HG03135 (cell line): ENCODE data around the gene OR2Y1.
"Not testable (repeated sequence)": the region's sequence is repeated elsewhere in the genome, so short reads cannot be mapped to it uniquely, and the experiment has no call there.

Experiments
- ATAC-seq: cut with Tn5 transposase; IDR thresholded peaks from one replicate; pipeline ENCODE4 v1.9.1; 2021; ENCODE audit warnings: mild to moderate bottlenecking, moderate library complexity; ENCODE audit not compliant: unreplicated experiment

The OR2Y1 gene

GRCh38 chr5:180740953-180741352 lies 1.1 kb upstream of the OR2Y1 start:
- not testable (repeated sequence) for ATAC-seq

- no peak for ATAC-seq
These were observed 587 bp downstream of the OR2Y1 start for GRCh38 chr5:180739271-180739670.

- no peak for ATAC-seq
These were observed 3.3 kb downstream of the OR2Y1 start for GRCh38 chr5:180736536-180736935.

- ATAC-seq = no peak
These were observed 14.9 kb downstream of the OR2Y1 start for GRCh38 chr5:180724944-180725343.

DNA sequence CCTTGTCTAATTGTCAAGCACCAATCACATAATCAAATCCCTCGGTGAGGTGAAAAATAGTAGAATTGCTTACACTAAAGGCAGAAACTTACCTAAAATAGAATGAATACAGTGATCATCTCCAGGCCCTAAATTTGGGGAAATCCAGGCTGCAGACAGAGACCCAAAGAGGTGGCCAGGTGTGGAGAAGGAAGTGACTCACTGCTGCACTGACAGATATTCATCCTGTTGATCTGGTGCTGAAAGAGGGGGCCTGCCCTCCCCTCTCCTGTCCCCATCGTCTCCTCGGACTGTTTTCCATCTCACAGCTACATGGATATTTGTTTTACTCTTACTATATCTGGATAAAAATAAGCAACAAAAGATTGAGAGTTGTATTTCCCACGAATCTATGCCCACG lies 15.9 kb downstream of the OR2Y1 start:
- no peak for ATAC-seq

DNA sequence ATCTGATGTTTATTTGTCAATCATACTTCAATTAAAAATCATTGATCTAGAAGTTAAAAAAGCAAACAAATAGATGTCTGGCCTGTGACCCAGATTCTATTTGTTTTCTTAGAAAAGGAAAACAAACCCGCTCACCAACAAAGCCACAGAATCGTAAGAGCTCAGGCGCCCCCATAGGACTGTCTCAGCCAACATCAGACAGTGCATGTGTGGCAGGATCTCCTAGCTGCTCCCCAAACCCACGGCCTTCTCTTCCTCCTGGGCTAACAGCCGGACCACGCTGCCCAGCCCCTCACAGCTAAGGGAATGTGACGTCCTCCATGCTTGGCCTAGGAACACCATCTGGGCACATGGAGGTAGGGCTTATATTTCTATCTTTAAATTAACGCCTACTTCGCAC lies 19.4 kb downstream of the OR2Y1 start:
- ATAC-seq = no peak

- no peak for ATAC-seq
These were observed 20.1 kb downstream of the OR2Y1 start for GRCh38 chr5:180719781-180720180.

GRCh38 chr5:180718810-180719453 lies 20.9 kb downstream of the OR2Y1 start:
- no peak for ATAC-seq

- no peak for ATAC-seq
These were observed 21.9 kb downstream of the OR2Y1 start for GRCh38 chr5:180717989-180718388.

- ATAC-seq = no peak
These were observed 35.5 kb downstream of the OR2Y1 start for GRCh38 chr5:180704362-180704761.

GRCh38 chr5:180703912-180704311 lies 35.9 kb downstream of the OR2Y1 start:
- no peak for ATAC-seq

- not testable (repeated sequence) for ATAC-seq
These were observed 36.5 kb downstream of the OR2Y1 start for GRCh38 chr5:180703371-180703770.

- ATAC-seq = not testable (repeated sequence)
These were observed 39.4 kb downstream of the OR2Y1 start for GRCh38 chr5:180700440-180700839.

DNA sequence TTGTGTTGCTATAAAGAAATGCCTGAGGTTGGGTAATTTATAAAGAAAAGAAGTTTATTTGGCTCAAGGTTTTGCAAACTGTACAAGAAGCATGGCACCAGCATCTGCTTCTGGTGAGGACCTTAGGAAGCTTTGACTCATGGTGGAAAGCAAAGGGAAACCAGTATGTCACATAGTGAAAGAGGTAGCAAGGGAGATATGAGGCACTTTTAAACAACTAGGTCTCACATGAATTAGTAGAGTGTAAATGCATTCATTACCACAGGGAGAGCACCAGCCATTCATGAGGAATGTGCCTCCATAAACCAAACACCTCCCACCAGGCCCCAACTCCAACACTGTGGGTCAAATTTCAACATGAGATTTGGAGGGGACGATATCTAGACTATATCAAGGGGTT lies 40.8 kb downstream of the OR2Y1 start:
- ATAC-seq = no peak

GRCh38 chr5:180696116-180696515 lies 43.7 kb downstream of the OR2Y1 start:
- no peak for ATAC-seq

DNA sequence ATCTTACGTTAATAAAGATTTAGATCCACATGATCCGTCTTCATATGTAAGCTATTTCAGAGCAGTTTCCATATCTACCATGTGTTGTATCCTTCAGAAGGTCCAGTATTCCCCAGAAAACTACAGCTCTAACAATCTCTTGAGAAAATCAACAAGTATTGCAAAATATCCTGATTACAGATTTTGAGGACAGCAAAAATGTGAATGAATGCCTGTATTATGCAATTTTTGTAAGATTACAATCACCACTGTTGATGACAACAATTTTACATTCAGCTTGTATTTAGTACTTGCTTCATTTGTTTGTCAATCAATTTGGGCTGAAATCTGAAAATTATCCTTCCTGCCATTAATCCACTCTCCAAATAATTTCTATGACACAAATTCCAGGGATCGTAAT lies 47.4 kb downstream of the OR2Y1 start:
- no peak for ATAC-seq

GRCh38 chr5:180691046-180691445 lies 48.8 kb downstream of the OR2Y1 start:
- ATAC-seq = no peak

DNA sequence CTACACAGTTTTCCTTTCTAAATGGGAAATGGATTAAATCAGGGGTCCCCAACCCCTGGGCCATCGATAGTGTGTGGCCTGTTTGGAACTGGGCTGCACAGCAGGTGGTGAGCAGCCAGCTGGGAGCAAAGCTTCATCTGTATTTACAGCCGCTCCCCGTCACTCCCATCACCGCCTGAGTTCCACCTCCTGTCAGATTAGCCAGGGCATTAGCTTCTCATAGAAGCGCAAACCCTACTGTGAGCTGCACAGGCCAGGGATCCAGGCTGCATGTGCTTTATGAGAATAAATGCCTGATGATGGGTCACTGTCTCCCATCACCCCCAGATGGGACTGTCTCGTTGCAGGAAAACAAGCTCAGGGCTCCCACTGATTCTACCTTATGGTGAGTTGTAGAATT lies 49.3 kb downstream of the OR2Y1 start:
- ATAC-seq = no peak

DNA sequence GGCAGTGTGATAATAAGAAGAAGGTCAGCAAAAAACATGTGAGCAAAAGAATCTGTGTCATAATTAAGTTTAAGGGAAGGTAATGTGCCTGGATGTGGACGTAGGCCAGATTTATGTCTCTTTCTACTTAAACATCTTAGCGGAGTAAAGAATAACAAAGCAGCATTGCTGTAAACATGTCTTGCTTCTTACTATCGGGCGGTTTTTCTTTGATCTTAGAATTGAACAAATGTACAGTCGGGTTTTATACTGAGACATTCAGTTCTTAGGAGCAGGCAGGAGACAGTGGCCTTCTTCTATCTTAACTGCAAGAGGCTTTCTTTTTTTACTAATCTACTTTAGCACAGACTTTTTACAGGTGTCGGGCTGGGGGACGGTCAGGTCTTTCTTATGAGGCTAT lies 50.1 kb downstream of the OR2Y1 start:
- ATAC-seq = no peak
